ENCODE results near the gene ADAMTSL3. TPM values are rescaled to one million over a fixed set of nuclear protein-coding genes. Genes with fewer than 3 reads are reported as not detected.

ADAMTSL3 gene
- total RNA-seq, 2 experiments from 2014 or later, result not detected

GRCh38 chr15:83769411-83769999, 115.6 kb downstream of the ADAMTSL3 start:
- no peak for TF ChIP-seq CTCF (IDR thresholded peaks at IDR 0.05)
- Mint-ChIP-seq H3K4me3 (no peak overlapping the region), H3K4me1 (ENCODE audit: low read depth) (no peaks in the 10 kb centered on the region), H3K27me3 (peaks cover 10% of the 10 kb centered on the region), H3K27ac (no peak overlapping the region), H3K36me3 (ENCODE audit: low read depth) (no peaks in the 10 kb centered on the region), H3K9me3 (peaks cover 2% of the 10 kb centered on the region)
- ChIA-PET POLR2A (no interaction called here), CTCF (interaction anchor here (0.7 kb wide), 2 partner anchors 29 to 33 kb away, joined by 3 read pairs; no protein-coding TSS in a partner anchor)
- Histone ChIP-seq H3K27ac (ENCODE audit: low read depth in 1 of 2, low read length in 2 of 2) (no peak overlapping the region), H3K9me3 (ENCODE audit: control insufficient read depth in 1 of 2, insufficient read depth in 1 of 2, low read length in 2 of 2) (peaks cover 0 to under 1% of the 10 kb centered on the region in 2 experiments), H3K27me3 (ENCODE audit: control insufficient read depth in 1 of 2, insufficient read depth in 2 of 2, low read length in 2 of 2) (no peaks in the 10 kb centered on the region), H3K4me3 (ENCODE audit: low read length) (no peak overlapping the region), H3K36me3 (ENCODE audit: insufficient read depth, low read length) (no peaks in the 10 kb centered on the region), H3K4me1 (ENCODE audit: insufficient read depth, low read length) (no peaks in the 10 kb centered on the region)
- intact Hi-C loops (cut with DNase I, micrococcal nuclease), result no loop called here
- no peak for ATAC-seq (ENCODE audit: poor library complexity)
- no peak for DNase-seq

GRCh38 chr15:83775738-83776137, 121.8 kb downstream of the ADAMTSL3 start:
- H3K4me1 ChIP-seq (ENCODE audit: insufficient read depth, low read length), result no peaks in the 10 kb centered on the region
- H3K27me3 ChIP-seq (ENCODE audit: control insufficient read depth in 1 of 2, insufficient read depth in 2 of 2, low read length in 2 of 2), result peaks cover 5 to 6% of the 10 kb centered on the region in 2 experiments
- CTCF ChIA-PET, result no interaction called here
- no peak overlapping the region for H3K4me3 Mint-ChIP-seq
- ATAC-seq (ENCODE audit: poor library complexity) (no peak), DNase-seq (no peak)
- H3K36me3 Mint-ChIP-seq (ENCODE audit: low read depth), result no peaks in the 10 kb centered on the region
- no peak overlapping the region for H3K4me3 ChIP-seq (ENCODE audit: low read length)
- POLR2A ChIA-PET, result no interaction called here
- H3K4me1 Mint-ChIP-seq (ENCODE audit: low read depth), result no peaks in the 10 kb centered on the region
- no peak for TF ChIP-seq CTCF (IDR thresholded peaks at IDR 0.05)
- no peaks in the 10 kb centered on the region for H3K36me3 ChIP-seq (ENCODE audit: insufficient read depth, low read length)
- H3K9me3 Mint-ChIP-seq, result peaks cover 7% of the 10 kb centered on the region
- peaks cover 0 to 5% of the 10 kb centered on the region in 2 experiments for H3K9me3 ChIP-seq (ENCODE audit: control insufficient read depth in 1 of 2, insufficient read depth in 1 of 2, low read length in 2 of 2)
- H3K27me3 Mint-ChIP-seq, result peaks cover 14% of the 10 kb centered on the region
- H3K27ac ChIP-seq (ENCODE audit: low read depth in 1 of 2, low read length in 2 of 2), result no peak overlapping the region
- no peak overlapping the region for H3K27ac Mint-ChIP-seq
- intact Hi-C loops (cut with DNase I, micrococcal nuclease), result no loop called here

GRCh38 chr15:83776986-83777385, 123.1 kb downstream of the ADAMTSL3 start:
- Mint-ChIP-seq H3K4me3 (no peak overlapping the region), H3K27ac (no peak overlapping the region), H3K9me3 (peaks cover 7% of the 10 kb centered on the region), H3K36me3 (ENCODE audit: low read depth) (no peaks in the 10 kb centered on the region), H3K27me3 (peaks cover 14% of the 10 kb centered on the region), H3K4me1 (ENCODE audit: low read depth) (no peaks in the 10 kb centered on the region)
- Histone ChIP-seq H3K4me3 (ENCODE audit: low read length) (no peak overlapping the region), H3K4me1 (ENCODE audit: insufficient read depth, low read length) (no peaks in the 10 kb centered on the region), H3K27me3 (ENCODE audit: control insufficient read depth in 1 of 2, insufficient read depth in 2 of 2, low read length in 2 of 2) (peaks cover 5 to 6% of the 10 kb centered on the region in 2 experiments), H3K27ac (ENCODE audit: low read depth in 1 of 2, low read length in 2 of 2) (no peak overlapping the region), H3K36me3 (ENCODE audit: insufficient read depth, low read length) (no peaks in the 10 kb centered on the region), H3K9me3 (ENCODE audit: control insufficient read depth in 1 of 2, insufficient read depth in 1 of 2, low read length in 2 of 2) (peaks cover 0 to 5% of the 10 kb centered on the region in 2 experiments)
- TF ChIP-seq CTCF (IDR thresholded peaks at IDR 0.05), result no peak
- POLR2A ChIA-PET, result no interaction called here
- intact Hi-C loops (cut with DNase I, micrococcal nuclease), result no loop called here
- DNase-seq (no peak), ATAC-seq (ENCODE audit: poor library complexity) (no peak)
- CTCF ChIA-PET, result no interaction called here
